ENCODE data around the gene VASP.

- TF ChIP-seq CTCF (IDR thresholded peaks at IDR 0.05; ENCODE audit: low read depth, low read length) = no peak
- TF ChIP-seq POLR2A (IDR thresholded peaks at IDR 0.05; ENCODE audit: extremely low read depth, insufficient read length) = no peak
These were observed 34.5 kb upstream of the VASP start for GRCh38 chr19:45472563-45473366.
